Measurements from ENCODE around the gene PUS3. TPM values are rescaled to one million over a fixed set of nuclear protein-coding genes. Genes with fewer than 3 reads are reported as not detected.
A peak's percentile ranks its signal among the peaks of the same experiment; 100 is the strongest.

PUS3 gene
- total RNA-seq, 1 donor from 2014 or later = 14.6 TPM

DNA sequence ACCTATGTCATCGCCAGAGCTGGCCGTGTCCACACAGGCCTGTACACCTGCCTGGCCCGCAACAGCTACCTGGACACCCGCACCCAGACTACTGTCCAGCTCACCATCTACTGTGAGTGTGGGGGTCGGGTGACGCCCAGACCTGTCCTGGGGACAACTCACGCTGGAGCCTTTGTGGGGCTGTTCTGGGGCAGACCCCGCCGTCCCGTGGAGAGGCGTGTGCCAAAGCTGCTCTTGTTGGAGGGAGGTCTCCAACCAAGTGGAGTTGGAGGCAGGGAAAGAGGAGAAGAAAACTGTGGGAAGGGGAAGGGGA is 47.1 kb upstream of the PUS3 start:
- no peaks in the 10 kb centered on the region for H3K36me3 Mint-ChIP-seq (ENCODE audit: unreplicated experiment)
- TF ChIP-seq CTCF (IDR thresholded peaks at IDR 0.05) = no peak
- peaks cover 5% of the 10 kb centered on the region for H3K27me3 Mint-ChIP-seq (ENCODE audit: unreplicated experiment)
- H3K4me3 Mint-ChIP-seq (ENCODE audit: unreplicated experiment) = no peak overlapping the region
- H3K27ac Mint-ChIP-seq (ENCODE audit: unreplicated experiment) = no peak overlapping the region
- H3K4me1 Mint-ChIP-seq (ENCODE audit: unreplicated experiment) = no peaks in the 10 kb centered on the region
- no peaks in the 10 kb centered on the region for H3K9me3 Mint-ChIP-seq (ENCODE audit: unreplicated experiment)
- peak; percentile 76 for DNase-seq (ENCODE audit: extremely low spot score, unreplicated experiment)

- Mint-ChIP-seq H3K9me3 (ENCODE audit: unreplicated experiment) (no peaks in the 10 kb centered on the region), H3K36me3 (ENCODE audit: unreplicated experiment) (no peaks in the 10 kb centered on the region), H3K4me3 (ENCODE audit: unreplicated experiment) (no peak overlapping the region), H3K27ac (ENCODE audit: unreplicated experiment) (no peak overlapping the region), H3K4me1 (ENCODE audit: unreplicated experiment) (no peaks in the 10 kb centered on the region), H3K27me3 (ENCODE audit: unreplicated experiment) (peaks cover 5% of the 10 kb centered on the region)
- peak; percentile 59 for DNase-seq (ENCODE audit: extremely low spot score, unreplicated experiment)
- no peak for TF ChIP-seq CTCF (IDR thresholded peaks at IDR 0.05)
Measured at GRCh38 chr11:125949271-125950177, 46.5 kb upstream of the PUS3 start.

- H3K4me3 Mint-ChIP-seq (ENCODE audit: unreplicated experiment) = no peak overlapping the region
- H3K27ac Mint-ChIP-seq (ENCODE audit: unreplicated experiment) = no peak overlapping the region
- peak; percentile 78 for DNase-seq (ENCODE audit: extremely low spot score, unreplicated experiment)
- H3K27me3 Mint-ChIP-seq (ENCODE audit: unreplicated experiment) = peaks cover 11% of the 10 kb centered on the region
- H3K36me3 Mint-ChIP-seq (ENCODE audit: unreplicated experiment) = no peaks in the 10 kb centered on the region
- H3K9me3 Mint-ChIP-seq (ENCODE audit: unreplicated experiment) = no peaks in the 10 kb centered on the region
- H3K4me1 Mint-ChIP-seq (ENCODE audit: unreplicated experiment) = no peaks in the 10 kb centered on the region
- TF ChIP-seq CTCF (IDR thresholded peaks at IDR 0.05) = no peak
Measured at GRCh38 chr11:125948278-125949051, 45.5 kb upstream of the PUS3 start.

DNA sequence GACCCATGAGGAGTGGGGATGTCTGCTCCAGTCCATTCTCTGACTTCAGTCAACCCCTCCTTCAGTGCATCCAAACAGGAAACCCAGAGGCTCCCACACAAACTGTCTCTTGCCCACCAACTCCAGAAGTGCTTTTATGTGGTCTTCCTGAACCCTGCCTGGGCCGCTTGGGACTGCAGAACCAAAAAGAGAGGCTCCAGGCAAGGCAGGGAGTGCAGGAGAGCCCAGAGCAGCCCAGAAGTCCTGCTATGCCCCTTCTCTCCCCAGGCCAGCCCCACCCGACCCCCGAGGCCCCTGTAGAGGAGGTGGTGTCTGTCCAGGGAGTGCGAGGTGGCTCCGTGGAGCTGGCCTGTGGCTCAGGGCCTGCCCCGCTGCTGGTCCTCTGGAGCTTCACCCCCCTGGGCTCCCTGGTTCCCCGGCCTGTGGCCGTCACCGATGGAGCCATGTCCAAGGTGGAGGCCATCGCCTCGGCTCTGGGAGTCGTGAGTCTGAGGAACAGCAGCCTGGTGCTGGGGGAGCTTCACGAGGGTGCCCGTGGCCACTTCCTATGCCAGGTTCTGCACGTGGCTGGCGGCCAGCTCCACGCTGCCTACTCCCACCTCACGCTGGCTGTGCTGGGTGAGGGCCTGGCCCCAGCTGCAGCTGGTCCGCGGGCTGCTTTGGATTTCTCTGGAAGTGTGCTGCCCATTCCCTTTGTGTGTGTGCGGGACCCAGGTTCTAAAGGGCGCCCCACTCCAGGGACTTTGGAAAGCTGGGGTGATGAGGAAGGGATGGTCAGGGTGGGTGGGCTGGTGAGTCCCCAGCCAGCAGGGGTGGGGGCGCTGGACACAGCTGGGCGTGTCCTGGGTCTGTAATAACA is 44.6 kb upstream of the PUS3 start:
- DNase-seq (ENCODE audit: extremely low spot score, unreplicated experiment) = peak; percentile 80
- Mint-ChIP-seq H3K27me3 (ENCODE audit: unreplicated experiment) (peaks cover 13% of the 10 kb centered on the region), H3K27ac (ENCODE audit: unreplicated experiment) (no peak overlapping the region), H3K4me3 (ENCODE audit: unreplicated experiment) (no peak overlapping the region), H3K4me1 (ENCODE audit: unreplicated experiment) (no peaks in the 10 kb centered on the region), H3K9me3 (ENCODE audit: unreplicated experiment) (no peaks in the 10 kb centered on the region), H3K36me3 (ENCODE audit: unreplicated experiment) (no peaks in the 10 kb centered on the region)
- no peak for TF ChIP-seq CTCF (IDR thresholded peaks at IDR 0.05)
